Ishikawa (cell line): ENCODE results near the gene MYCBPAP.

ENCODE experiments used
- CEBPB ChIP-seq: IDR thresholded peaks from 2 replicates; pipeline ENCODE4 v1.6.1; 2012
- CREB1 ChIP-seq: IDR thresholded peaks from 2 replicates; pipeline ENCODE4 v1.6.1; 2012; ENCODE audit warnings: low read depth
- EGR1 ChIP-seq: IDR thresholded peaks from 2 replicates; pipeline ENCODE4 v1.6.1; 2012
- EP300 ChIP-seq: IDR thresholded peaks from 2 replicates; pipeline ENCODE4 v1.6.1; 2012; ENCODE audit warnings: borderline replicate concordance
- MAX ChIP-seq: IDR thresholded peaks from 2 replicates; pipeline ENCODE4 v1.6.1; 2012
- NFIC ChIP-seq: IDR thresholded peaks from 2 replicates; pipeline ENCODE4 v1.6.1; 2012
- REST ChIP-seq: IDR thresholded peaks from 2 replicates; pipeline ENCODE4 v1.6.1; 2012; ENCODE audit warnings: low read depth, mild to moderate bottlenecking
- TAF1 ChIP-seq: IDR thresholded peaks from 2 replicates; pipeline ENCODE4 v1.6.1; 2012; ENCODE audit warnings: low read depth, mild to moderate bottlenecking
- TCF12 ChIP-seq: IDR thresholded peaks from 2 replicates; pipeline ENCODE4 v1.6.1; 2012; ENCODE audit warnings: low read depth
- TEAD4 ChIP-seq: IDR thresholded peaks from 2 replicates; pipeline ENCODE4 v1.6.1; 2012
- YY1 ChIP-seq: IDR thresholded peaks from 2 replicates; pipeline ENCODE4 v1.6.1; 2012; ENCODE audit warnings: low read depth
- ZBTB7A ChIP-seq: IDR thresholded peaks from 2 replicates; pipeline ENCODE4 v1.6.1; 2012; ENCODE audit warnings: low read depth

- TF ChIP-seq CREB1 (no peak), NFIC (no peak), TAF1 (no peak), REST (no peak), CEBPB (no peak), MAX (no peak), EP300 (no peak), YY1 (no peak), ZBTB7A (no peak), TEAD4 (no peak), EGR1 (no peak), TCF12 (no peak)
These were observed 68.6 kb downstream of the MYCBPAP start for GRCh38 chr17:50576864-50577263.
